PFSK-1 (cell line): ENCODE results near the gene TRNP1.

Experiments
- FOXP2 ChIP-seq: optimal IDR thresholded peaks from 2 replicates; pipeline ENCODE3; 2011; ENCODE audit warnings: borderline replicate concordance, control low read depth, inconsistent platforms; ENCODE audit not compliant: insufficient read depth; ENCODE audit errors: extremely low read length, extremely low read depth
- POLR2AphosphoS5 ChIP-seq: IDR thresholded peaks from 2 replicates; pipeline ENCODE4 v1.6.1; 2012; ENCODE audit warnings: low read depth, mild to moderate bottlenecking, control low read depth, low read length, moderate library complexity
- REST ChIP-seq, 2 experiments: IDR thresholded peaks; 2 replicates each; pipeline versions ENCODE4 v1.6.1 to v1.8.0; 2011 to 2012; ENCODE audit warnings: low read depth in 2 of 2, low read length in 2 of 2, control low read depth in 1 of 2, inconsistent platforms in 1 of 2, mild to moderate bottlenecking in 1 of 2, moderate library complexity in 1 of 2; ENCODE audit not compliant: insufficient read depth in 1 of 2
- SIN3A ChIP-seq: IDR thresholded peaks from 2 replicates; pipeline ENCODE4 v1.6.1; 2012; ENCODE audit warnings: mild to moderate bottlenecking, low read length, moderate library complexity, borderline replicate concordance; ENCODE audit not compliant: insufficient read depth
- TAF1 ChIP-seq: IDR thresholded peaks from 2 replicates; pipeline ENCODE4 v1.6.1; 2012; ENCODE audit warnings: low read length, control low read depth, borderline replicate concordance; ENCODE audit not compliant: insufficient read depth

TRNP1 gene

GRCh38 chr1:26978901-26979300, 14.6 kb upstream of the TRNP1 start:
- TF ChIP-seq REST (IDR thresholded peaks at IDR 0.05; ENCODE audit: insufficient read depth in 1 of 2, low read depth in 2 of 2, low read length in 2 of 2) (no peak), POLR2AphosphoS5 (no peak)

DNA sequence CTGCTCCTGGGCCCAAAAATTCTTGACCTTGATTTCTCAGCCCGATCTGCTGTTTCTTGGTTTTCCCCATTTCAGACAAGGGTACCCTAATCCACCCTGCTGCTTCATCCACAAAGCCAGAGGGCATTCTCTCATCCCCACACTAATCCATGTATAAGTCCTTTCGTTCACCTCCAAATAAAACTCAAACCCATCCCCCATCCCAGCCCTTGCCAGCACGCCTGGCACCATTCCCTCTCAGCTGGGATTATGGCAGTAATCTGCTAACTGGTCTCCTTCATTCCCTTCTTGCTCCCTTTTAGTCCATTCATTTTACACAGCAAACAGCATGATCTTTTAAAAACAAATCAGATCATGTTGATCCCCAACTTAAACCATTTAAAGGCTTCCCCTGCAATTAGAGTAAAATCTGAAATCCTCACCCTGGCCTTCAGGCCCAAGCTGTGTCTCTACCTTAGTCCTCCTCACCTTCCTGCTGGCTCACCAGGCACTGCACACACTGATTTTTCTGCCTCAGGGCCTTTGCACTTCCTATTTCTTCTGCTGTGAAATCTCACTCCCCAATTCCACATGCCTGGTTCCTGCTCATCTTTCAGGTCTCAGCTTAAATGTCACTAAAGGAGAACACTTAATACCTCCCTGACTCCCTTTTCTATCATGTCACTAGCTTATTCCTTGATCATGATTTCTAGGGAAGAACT, 12.2 kb upstream of the TRNP1 start:
- TF ChIP-seq REST (IDR thresholded peaks at IDR 0.05; ENCODE audit: insufficient read depth in 1 of 2, low read depth in 2 of 2, low read length in 2 of 2) = no peak
- no peak for TF ChIP-seq FOXP2
- no peak for TF ChIP-seq TAF1
- TF ChIP-seq SIN3A = no peak
- no peak for TF ChIP-seq POLR2AphosphoS5

DNA sequence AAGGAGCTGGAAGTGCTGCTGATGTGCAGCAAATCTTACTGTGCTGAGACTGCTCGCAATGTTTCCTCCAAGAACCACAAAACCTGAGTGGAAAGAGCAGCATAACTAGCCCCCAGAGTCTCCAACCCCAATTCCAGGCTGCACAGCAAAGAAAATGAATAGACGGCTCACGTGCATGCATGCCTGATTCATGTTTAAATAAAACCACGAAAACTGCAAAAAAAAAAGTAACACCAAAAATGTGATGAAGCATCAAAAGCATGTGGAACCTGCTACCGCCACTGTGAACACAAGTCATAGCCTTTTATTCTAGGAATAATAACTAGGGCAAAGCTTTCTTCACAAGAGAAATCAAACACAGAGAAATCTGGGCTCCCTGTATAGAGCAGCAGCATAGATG, 9.6 kb upstream of the TRNP1 start:
- no peak for TF ChIP-seq TAF1
- TF ChIP-seq FOXP2 = no peak
- no peak for TF ChIP-seq REST (IDR thresholded peaks at IDR 0.05; ENCODE audit: insufficient read depth in 1 of 2, low read depth in 2 of 2, low read length in 2 of 2)
- TF ChIP-seq POLR2AphosphoS5 = no peak
- TF ChIP-seq SIN3A = no peak

DNA sequence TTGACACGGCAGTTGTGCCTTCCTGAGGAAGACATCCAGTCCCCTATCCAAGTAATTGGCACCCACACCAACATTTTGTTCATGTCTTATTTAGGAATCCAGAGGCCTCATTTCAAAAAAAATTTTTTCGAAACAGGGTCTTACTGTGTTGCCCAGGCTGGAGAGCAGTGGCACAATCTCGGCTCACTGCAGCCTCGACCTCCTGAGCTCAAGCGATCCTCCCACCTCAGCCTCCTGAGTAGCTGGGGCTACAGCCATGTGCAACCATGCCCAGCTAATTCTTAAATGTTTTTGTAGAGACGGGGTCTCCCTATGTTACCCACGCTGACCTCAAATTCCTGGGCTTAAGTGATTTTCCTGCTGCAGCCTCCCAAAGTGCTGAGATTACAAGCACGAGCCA, 9.2 kb upstream of the TRNP1 start:
- TF ChIP-seq POLR2AphosphoS5 (no peak), TAF1 (no peak), SIN3A (no peak), REST (IDR thresholded peaks at IDR 0.05; ENCODE audit: insufficient read depth in 1 of 2, low read depth in 2 of 2, low read length in 2 of 2) (no peak)

DNA sequence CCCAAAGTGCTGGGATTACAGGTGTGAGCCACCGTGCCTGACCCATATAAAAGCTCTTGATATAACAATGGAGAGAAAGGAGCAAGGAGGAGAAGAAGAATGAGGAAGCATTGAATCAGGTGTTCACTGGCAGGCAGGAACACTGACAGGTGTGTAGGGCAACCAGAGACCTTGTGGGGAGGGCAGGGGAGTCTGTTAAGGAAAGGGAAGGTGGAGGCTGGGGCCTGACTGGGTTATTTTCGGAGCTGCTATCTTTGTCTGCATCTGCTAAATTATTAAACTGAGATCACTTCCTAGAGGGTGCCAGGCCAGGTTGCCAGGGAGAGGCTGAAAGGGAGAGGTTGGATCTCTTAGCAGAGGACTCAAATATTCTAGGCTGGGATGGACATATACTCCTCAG, 6.8 kb upstream of the TRNP1 start:
- TF ChIP-seq POLR2AphosphoS5 (no peak), SIN3A (no peak), REST (IDR thresholded peaks at IDR 0.05; ENCODE audit: insufficient read depth in 1 of 2, low read depth in 2 of 2, low read length in 2 of 2) (no peak), TAF1 (no peak), FOXP2 (no peak)
